NCI-H2107 treated with DMSO at 0.1 percent for 48 hours (cell line): Measurements from ENCODE around the gene UBC.

Experiments used
- DNase-seq: peaks from one replicate; lab custom pipeline; 2025; ENCODE audit not compliant: unreplicated experiment; lab: John Stamatoyannopoulos, UW

Gene UBC

GRCh38 chr12:124865728-124866127, 48.7 kb downstream of the UBC start:
- no peak for DNase-seq

- DNase-seq: no peak
Measured at GRCh38 chr12:124864326-124864752, 50.1 kb downstream of the UBC start.

GRCh38 chr12:124863416-124864325, 50.8 kb downstream of the UBC start, which contains the start of gene SCARB1:
TSS of gene SCARB1 (minus strand) at chr12:124863864. CDS start at chr12:124863720, 144 bp downstream.
- peak; percentile 60 for DNase-seq

- no peak for DNase-seq
Measured at GRCh38 chr12:124862768-124863415, 51.6 kb downstream of the UBC start.

- DNase-seq: no peak
Measured at GRCh38 chr12:124861898-124862676, 52.4 kb downstream of the UBC start.
